ENCODE results near the gene RPTN. TPM values are rescaled to one million over a fixed set of nuclear protein-coding genes. Genes with fewer than 3 reads are reported as not detected.

RPTN gene
- polyA plus RNA-seq, 3 donors, result not detected

DNA sequence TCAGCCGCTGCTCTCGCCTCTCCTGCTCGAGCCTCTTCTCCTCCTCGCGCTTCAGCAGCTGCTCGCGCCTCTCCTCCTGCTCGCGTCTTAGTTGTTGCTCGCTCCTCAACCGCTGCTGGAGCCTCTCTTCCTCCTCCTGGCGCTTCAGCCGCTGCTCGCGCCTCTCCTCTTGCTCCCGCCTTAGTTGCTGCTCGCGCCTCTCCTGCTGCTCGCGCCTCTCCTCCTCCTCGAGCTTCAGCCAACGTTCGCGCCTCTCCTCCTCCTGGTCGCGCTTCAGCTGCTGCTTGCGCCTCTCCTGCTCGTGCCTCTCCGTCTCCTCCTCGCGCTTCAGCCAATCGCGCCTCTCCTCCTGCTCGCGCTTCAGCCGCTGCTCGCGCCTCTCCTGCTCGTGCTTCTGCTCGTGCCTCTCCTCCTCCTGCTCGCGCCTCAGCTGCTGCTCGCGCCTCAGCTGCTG, 47.5 kb downstream of the RPTN start:
- intact Hi-C loops (cut with micrococcal nuclease), result no loop called here
- DNase-seq, result peak in 2 of 3 donors; percentile 13
- Histone ChIP-seq H3K9me3 (replicated peaks in 1 of 2; ENCODE audit: control insufficient read depth in 1 of 2, insufficient read depth in 1 of 2, low read length in 2 of 2) (peaks cover 24 to 61% of the 10 kb centered on the region in 2 donors), H2AFZ (ENCODE audit: insufficient read depth, low read depth, low read length, poor library complexity, severe bottlenecking) (peak overlapping the region; percentile 90), H3K27me3 (ENCODE audit: control insufficient read depth in 2 of 2, insufficient read depth in 2 of 2, low read length in 2 of 2) (peaks cover 69 to 98% of the 10 kb centered on the region in 2 donors), H4K20me1 (ENCODE audit: insufficient read depth, low read length) (no peaks in the 10 kb centered on the region), H3K36me3 (replicated peaks in 1 of 2; ENCODE audit: control insufficient read depth in 1 of 2, insufficient read depth in 2 of 2, low read length in 2 of 2) (no peaks in the 10 kb centered on the region), H3K79me2 (ENCODE audit: insufficient read depth, low read length) (no peaks in the 10 kb centered on the region), H3K4me3 (replicated peaks in 1 of 3; ENCODE audit: low read depth in 2 of 3, low read length in 3 of 3) (peak overlapping the region; percentile 23 to 82 (median 46)), H3K4me2 (replicated peaks; ENCODE audit: extremely low read depth, low read length, poor library complexity, severe bottlenecking) (peak overlapping the region; percentile 97), H3K9ac (ENCODE audit: insufficient read depth, low read length, poor library complexity, severe bottlenecking) (no peak overlapping the region), H3K27ac (ENCODE audit: low read depth in 1 of 2, low read length in 2 of 2) (no peak overlapping the region), H3K4me1 (ENCODE audit: control insufficient read depth in 1 of 2, insufficient read depth in 2 of 2, low read length in 2 of 2) (peaks cover 59% of the 10 kb centered on the region in 2 donors)
- Mint-ChIP-seq H3K36me3 (peaks cover 2 to 3% of the 10 kb centered on the region in 2 donors), H3K4me3 (no peak overlapping the region), H3K4me1 (no peaks in the 10 kb centered on the region), H3K9me3 (peaks cover 0 to 12% (median 0%) of the 10 kb centered on the region in 7 donors), H3K27ac (no peak overlapping the region), H3K27me3 (ENCODE audit: low read depth in 3 of 3) (peaks cover 10 to 19% (median 15%) of the 10 kb centered on the region in 3 donors)
- 1% methylated on average over 44 of the region's 44 CpGs for WGBS (ENCODE audit: insufficient coverage)
- TF ChIP-seq, protein P1, sequence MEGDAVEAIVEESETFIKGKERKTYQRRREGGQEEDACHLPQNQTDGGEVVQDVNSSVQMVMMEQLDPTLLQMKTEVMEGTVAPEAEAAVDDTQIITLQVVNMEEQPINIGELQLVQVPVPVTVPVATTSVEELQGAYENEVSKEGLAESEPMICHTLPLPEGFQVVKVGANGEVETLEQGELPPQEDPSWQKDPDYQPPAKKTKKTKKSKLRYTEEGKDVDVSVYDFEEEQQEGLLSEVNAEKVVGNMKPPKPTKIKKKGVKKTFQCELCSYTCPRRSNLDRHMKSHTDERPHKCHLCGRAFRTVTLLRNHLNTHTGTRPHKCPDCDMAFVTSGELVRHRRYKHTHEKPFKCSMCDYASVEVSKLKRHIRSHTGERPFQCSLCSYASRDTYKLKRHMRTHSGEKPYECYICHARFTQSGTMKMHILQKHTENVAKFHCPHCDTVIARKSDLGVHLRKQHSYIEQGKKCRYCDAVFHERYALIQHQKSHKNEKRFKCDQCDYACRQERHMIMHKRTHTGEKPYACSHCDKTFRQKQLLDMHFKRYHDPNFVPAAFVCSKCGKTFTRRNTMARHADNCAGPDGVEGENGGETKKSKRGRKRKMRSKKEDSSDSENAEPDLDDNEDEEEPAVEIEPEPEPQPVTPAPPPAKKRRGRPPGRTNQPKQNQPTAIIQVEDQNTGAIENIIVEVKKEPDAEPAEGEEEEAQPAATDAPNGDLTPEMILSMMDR (IDR thresholded peaks at IDR 0.05), result no peak

- Histone ChIP-seq H3K36me3 (replicated peaks in 1 of 2; ENCODE audit: control insufficient read depth in 1 of 2, insufficient read depth in 2 of 2, low read length in 2 of 2) (no peaks in the 10 kb centered on the region), H3K4me1 (ENCODE audit: control insufficient read depth in 1 of 2, insufficient read depth in 2 of 2, low read length in 2 of 2) (peaks cover 59% of the 10 kb centered on the region in 2 donors), H3K27ac (ENCODE audit: low read depth in 1 of 2, low read length in 2 of 2) (no peak overlapping the region), H2AFZ (ENCODE audit: insufficient read depth, low read depth, low read length, poor library complexity, severe bottlenecking) (peak overlapping the region; percentile 90), H3K79me2 (ENCODE audit: insufficient read depth, low read length) (no peaks in the 10 kb centered on the region), H3K4me3 (replicated peaks in 1 of 3; ENCODE audit: low read depth in 2 of 3, low read length in 3 of 3) (peak overlapping the region; percentile 23 to 82 (median 46)), H3K9me3 (replicated peaks in 1 of 2; ENCODE audit: control insufficient read depth in 1 of 2, insufficient read depth in 1 of 2, low read length in 2 of 2) (peaks cover 24 to 67% of the 10 kb centered on the region in 2 donors), H3K4me2 (replicated peaks; ENCODE audit: extremely low read depth, low read length, poor library complexity, severe bottlenecking) (peak overlapping the region; percentile 97), H3K27me3 (ENCODE audit: control insufficient read depth in 2 of 2, insufficient read depth in 2 of 2, low read length in 2 of 2) (peaks cover 69 to 98% of the 10 kb centered on the region in 2 donors), H4K20me1 (ENCODE audit: insufficient read depth, low read length) (no peaks in the 10 kb centered on the region), H3K9ac (ENCODE audit: insufficient read depth, low read length, poor library complexity, severe bottlenecking) (peak overlapping the region; percentile 25)
- peaks cover 10 to 13% (median 10%) of the 10 kb centered on the region in 3 donors for H3K27me3 Mint-ChIP-seq (ENCODE audit: low read depth in 3 of 3)
- H3K9me3 Mint-ChIP-seq, result peaks cover 0 to 14% (median 0%) of the 10 kb centered on the region in 7 donors
- no peaks in the 10 kb centered on the region for H3K4me1 Mint-ChIP-seq
- intact Hi-C loops (cut with micrococcal nuclease), result no loop called here
- WGBS (ENCODE audit: insufficient coverage), result under 1% methylated on average over 60 of the region's 60 CpGs
- H3K36me3 Mint-ChIP-seq, result peaks cover 2 to 3% of the 10 kb centered on the region in 2 donors
- no peak overlapping the region for H3K4me3 Mint-ChIP-seq
- TF ChIP-seq, protein P1 (IDR thresholded peaks at IDR 0.05), result no peak
- no peak overlapping the region for H3K27ac Mint-ChIP-seq
- peak; percentile 29 to 43 (median 43) for DNase-seq
Measured at GRCh38 chr1:152110860-152111514, 48.0 kb downstream of the RPTN start.
